ENCODE measurements around the gene UNC50.

DNA sequence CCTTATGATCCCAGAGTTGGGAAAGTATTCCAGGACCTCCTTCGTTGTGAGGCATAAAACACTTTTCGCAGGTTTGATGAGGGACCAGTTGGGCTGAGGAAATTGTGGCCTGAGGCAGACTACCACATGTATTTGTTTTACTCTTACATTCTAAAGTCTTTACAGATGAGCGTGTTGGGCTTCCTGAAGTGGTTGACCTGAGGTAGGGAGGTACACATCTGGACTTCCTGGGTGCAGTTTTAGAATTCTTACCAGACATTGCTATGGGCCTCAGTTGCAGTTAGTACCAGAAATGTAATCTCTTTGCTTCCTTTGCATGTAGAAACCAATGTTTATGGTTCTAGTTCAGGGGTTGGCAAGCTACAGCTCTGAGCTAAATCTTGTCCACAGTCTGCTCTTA is 48.8 kb upstream of the UNC50 start:
- no peak for TF ChIP-seq POLR2A (IDR thresholded peaks at IDR 0.05)
- TF ChIP-seq, protein P1, sequence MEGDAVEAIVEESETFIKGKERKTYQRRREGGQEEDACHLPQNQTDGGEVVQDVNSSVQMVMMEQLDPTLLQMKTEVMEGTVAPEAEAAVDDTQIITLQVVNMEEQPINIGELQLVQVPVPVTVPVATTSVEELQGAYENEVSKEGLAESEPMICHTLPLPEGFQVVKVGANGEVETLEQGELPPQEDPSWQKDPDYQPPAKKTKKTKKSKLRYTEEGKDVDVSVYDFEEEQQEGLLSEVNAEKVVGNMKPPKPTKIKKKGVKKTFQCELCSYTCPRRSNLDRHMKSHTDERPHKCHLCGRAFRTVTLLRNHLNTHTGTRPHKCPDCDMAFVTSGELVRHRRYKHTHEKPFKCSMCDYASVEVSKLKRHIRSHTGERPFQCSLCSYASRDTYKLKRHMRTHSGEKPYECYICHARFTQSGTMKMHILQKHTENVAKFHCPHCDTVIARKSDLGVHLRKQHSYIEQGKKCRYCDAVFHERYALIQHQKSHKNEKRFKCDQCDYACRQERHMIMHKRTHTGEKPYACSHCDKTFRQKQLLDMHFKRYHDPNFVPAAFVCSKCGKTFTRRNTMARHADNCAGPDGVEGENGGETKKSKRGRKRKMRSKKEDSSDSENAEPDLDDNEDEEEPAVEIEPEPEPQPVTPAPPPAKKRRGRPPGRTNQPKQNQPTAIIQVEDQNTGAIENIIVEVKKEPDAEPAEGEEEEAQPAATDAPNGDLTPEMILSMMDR (IDR thresholded peaks at IDR 0.05) = no peak
- no peak for TF ChIP-seq EP300 (IDR thresholded peaks at IDR 0.05)

Data from ovary (tissue), 3 donors.